HUES48 (cell line): ENCODE measurements around the gene NFKBIA.
"Not testable (repeated sequence)": the region's sequence is repeated elsewhere in the genome, so short reads cannot be mapped to it uniquely, and the experiment has no call there.

Experiments used
- H3K27ac ChIP-seq: one replicate; pipeline ENCODE4 v1.7.0; 2013; ENCODE audit warnings: low read depth, low read length, inconsistent platforms
- H3K27me3 ChIP-seq: 2 replicates; pipeline ENCODE4 v1.6.1; 2013; ENCODE audit warnings: mild to moderate bottlenecking, low read length; ENCODE audit not compliant: control insufficient read depth, insufficient read depth
- H3K36me3 ChIP-seq: 2 replicates; pipeline ENCODE4 v1.6.1; 2013; ENCODE audit warnings: low read length; ENCODE audit not compliant: control insufficient read depth, insufficient read depth
- H3K4me1 ChIP-seq: 2 replicates; pipeline ENCODE4 v1.6.1; 2013; ENCODE audit warnings: mild to moderate bottlenecking, low read length; ENCODE audit not compliant: control insufficient read depth, insufficient read depth
- H3K4me3 ChIP-seq: 2 replicates; pipeline ENCODE4 v1.5.1; 2013; ENCODE audit warnings: mild to moderate bottlenecking, low read depth, low read length
- H3K9ac ChIP-seq: 2 replicates; pipeline ENCODE4 v1.6.1; 2013; ENCODE audit warnings: mild to moderate bottlenecking, low read depth, low read length, moderate library complexity
- H3K9me3 ChIP-seq: 2 replicates; pipeline ENCODE4 v1.6.1; 2013; ENCODE audit warnings: low read length; ENCODE audit not compliant: control insufficient read depth, insufficient read depth

NFKBIA gene

GRCh38 chr14:35365130-35366055, 39.2 kb downstream of the NFKBIA start:
- H3K9me3 ChIP-seq, result no peaks in the 10 kb centered on the region
- no peak overlapping the region for H3K9ac ChIP-seq
- no peaks in the 10 kb centered on the region for H3K27me3 ChIP-seq
- H3K4me3 ChIP-seq, result no peak overlapping the region
- peaks cover 21% of the 10 kb centered on the region for H3K4me1 ChIP-seq
- H3K27ac ChIP-seq, result no peak overlapping the region
- no peaks in the 10 kb centered on the region for H3K36me3 ChIP-seq

GRCh38 chr14:35362911-35363374, 41.6 kb downstream of the NFKBIA start:
- Histone ChIP-seq H3K27me3 (no peaks in the 10 kb centered on the region), H3K4me3 (no peak overlapping the region), H3K9ac (no peak overlapping the region), H3K9me3 (no peaks in the 10 kb centered on the region), H3K27ac (no peak overlapping the region), H3K4me1 (peaks cover 11% of the 10 kb centered on the region), H3K36me3 (no peaks in the 10 kb centered on the region)

- Histone ChIP-seq H3K4me3 (no peak overlapping the region), H3K36me3 (no peaks in the 10 kb centered on the region), H3K27me3 (no peaks in the 10 kb centered on the region), H3K9me3 (no peaks in the 10 kb centered on the region), H3K27ac (no peak overlapping the region), H3K4me1 (peaks cover 6% of the 10 kb centered on the region), H3K9ac (no peak overlapping the region)
These were observed 42.1 kb downstream of the NFKBIA start for GRCh38 chr14:35362450-35362849.

DNA sequence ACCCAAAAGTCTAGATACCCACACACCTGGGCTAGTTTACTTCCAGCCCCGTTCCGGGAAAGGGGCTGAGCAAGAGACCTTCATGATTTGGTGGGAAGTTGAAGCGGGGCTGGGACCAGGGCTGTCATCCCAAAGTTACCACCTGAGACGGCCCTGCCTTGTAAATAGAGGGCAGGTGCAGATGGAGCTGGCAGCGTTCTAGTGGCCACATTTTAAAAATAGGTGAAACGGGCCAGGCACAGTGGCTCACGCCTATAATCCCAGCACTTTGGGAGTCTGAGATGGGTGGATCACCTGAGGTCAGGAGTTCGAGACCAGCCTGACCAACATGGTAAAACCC, 43.4 kb downstream of the NFKBIA start:
- no peak overlapping the region for H3K4me3 ChIP-seq
- no peaks in the 10 kb centered on the region for H3K36me3 ChIP-seq
- no peak overlapping the region for H3K27ac ChIP-seq
- no peaks in the 10 kb centered on the region for H3K27me3 ChIP-seq
- H3K4me1 ChIP-seq, result no peaks in the 10 kb centered on the region
- no peaks in the 10 kb centered on the region for H3K9me3 ChIP-seq
- H3K9ac ChIP-seq, result no peak overlapping the region

- not testable (repeated sequence) for H3K27ac ChIP-seq, H3K36me3 ChIP-seq, H3K27me3 ChIP-seq, H3K4me1 ChIP-seq, H3K9me3 ChIP-seq, H3K9ac ChIP-seq, H3K4me3 ChIP-seq
These were observed 44.9 kb downstream of the NFKBIA start for GRCh38 chr14:35359655-35360054.

DNA sequence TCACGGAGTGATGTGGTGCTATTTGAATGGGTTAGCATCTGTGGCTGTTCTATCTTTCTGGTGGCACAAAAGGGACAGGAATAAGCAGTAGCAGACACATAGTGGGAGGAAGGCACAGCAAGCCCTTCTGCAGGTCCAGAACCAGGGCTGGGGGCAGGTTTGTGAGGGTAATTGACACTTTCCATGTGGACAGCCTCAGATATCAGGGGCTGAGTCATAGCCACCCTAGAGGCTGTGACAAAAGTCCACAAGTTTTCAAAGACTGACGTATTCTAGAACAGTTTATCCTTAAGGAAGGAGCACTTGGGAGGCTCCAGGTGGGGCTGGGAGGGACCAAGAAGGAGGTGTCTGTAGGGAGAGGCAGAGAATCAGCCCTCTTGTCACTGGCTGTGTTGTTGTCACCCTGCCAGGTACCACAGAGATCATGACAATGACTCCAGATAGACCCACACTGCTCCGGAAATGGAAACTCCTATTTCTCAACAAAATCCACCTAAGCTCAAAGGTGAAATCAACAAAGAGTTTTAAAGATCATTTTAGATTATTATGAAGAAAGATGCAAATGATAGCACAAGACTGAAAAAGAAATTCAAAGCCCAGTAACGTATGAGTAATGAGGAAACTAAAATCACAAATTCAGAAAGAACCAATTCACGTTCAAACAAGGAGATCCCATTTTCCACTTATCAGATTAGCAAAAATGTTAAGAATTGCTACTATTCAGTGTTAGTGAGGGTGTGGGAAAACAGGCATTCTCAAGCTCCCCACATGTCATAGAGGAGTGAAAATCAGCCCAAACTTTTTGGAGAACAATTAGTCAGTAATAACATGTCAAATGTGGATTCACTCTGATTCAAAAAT, 48.3 kb downstream of the NFKBIA start:
- H3K27ac ChIP-seq, result peak overlapping the region; percentile 64
- no peak overlapping the region for H3K9ac ChIP-seq
- no peak overlapping the region for H3K4me3 ChIP-seq

DNA sequence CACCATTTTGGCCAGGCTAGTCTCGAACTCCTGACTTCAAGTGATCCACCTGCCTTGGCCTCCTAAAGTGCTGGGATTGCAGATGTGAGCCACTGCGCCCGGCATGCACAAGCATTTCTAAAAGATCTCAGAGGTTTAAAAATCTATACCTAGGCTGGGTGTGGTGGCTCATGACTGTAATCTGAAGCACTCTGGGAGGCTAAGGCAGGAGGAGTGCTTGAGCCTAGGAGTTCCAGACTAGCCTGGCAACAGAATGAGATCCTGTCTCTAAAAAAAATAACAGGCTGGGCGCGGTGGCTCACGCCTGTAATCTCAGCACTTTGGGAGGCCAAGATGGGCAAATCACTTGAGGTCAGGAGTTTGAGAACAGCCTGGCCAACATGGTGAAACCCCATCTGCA, 49.3 kb downstream of the NFKBIA start:
- not testable (repeated sequence) for H3K27me3 ChIP-seq, H3K9me3 ChIP-seq, H3K4me1 ChIP-seq, H3K27ac ChIP-seq, H3K9ac ChIP-seq, H3K4me3 ChIP-seq, H3K36me3 ChIP-seq

More for the DNA sequence above, 48.3 kb downstream of the NFKBIA start:
- H3K9me3 ChIP-seq, result no peaks in the 10 kb centered on the region
- no peaks in the 10 kb centered on the region for H3K36me3 ChIP-seq
- H3K27me3 ChIP-seq, result no peaks in the 10 kb centered on the region
- H3K4me1 ChIP-seq, result no peaks in the 10 kb centered on the region; the same call in 1 of the 2 replicates

GRCh38 chr14:35353409-35354172, 51.0 kb downstream of the NFKBIA start:
- no peaks in the 10 kb centered on the region for H3K9me3 ChIP-seq
- no peak overlapping the region for H3K4me3 ChIP-seq
- H3K36me3 ChIP-seq, result no peaks in the 10 kb centered on the region
- H3K27ac ChIP-seq, result no peak overlapping the region
- no peak overlapping the region for H3K9ac ChIP-seq
- peaks cover 4% of the 10 kb centered on the region; the same call in 1 of the 2 replicates for H3K4me1 ChIP-seq
- no peaks in the 10 kb centered on the region for H3K27me3 ChIP-seq

DNA sequence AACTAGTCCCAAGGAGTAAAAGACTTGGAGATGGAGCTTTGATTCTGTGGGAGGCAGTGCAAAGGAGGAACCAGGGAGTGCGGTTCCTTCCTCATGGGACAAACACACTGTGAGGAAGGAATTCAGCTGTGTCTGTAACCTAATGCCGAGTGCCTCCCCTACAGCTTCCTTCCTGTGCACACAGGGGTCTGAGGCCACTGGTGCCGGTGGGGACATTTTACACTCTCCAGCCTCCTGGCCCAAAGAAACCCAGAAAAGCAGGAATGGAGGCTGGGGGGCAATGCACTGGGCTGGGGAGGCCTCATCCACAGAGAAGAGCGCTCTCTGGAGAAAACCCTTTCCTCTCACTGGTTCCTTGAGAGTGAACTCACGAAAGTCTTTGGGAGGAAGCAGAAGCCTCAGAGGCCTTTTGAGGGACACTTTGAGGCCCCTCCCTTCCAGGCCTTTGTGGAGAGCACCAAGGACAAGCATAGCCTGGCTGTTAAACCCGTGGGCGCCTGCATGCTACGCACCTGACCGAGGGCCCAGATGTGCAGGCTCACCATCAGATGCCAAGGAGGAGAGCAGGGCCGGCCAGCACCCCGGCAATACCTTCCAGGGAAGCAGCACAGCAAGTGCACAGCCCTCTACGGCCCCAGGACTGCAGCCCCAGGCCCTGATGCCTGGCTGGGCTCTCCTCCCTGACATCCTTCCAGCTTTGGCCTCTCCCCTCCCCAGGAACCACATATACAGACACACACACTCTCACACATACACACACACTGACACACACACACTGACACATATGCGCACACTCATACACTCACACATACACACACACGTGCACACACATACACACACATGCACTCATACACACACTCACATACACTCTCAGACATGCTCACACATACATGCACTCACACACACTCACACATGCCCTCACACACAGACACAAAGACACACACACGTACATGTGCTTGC, 52.0 kb downstream of the NFKBIA start:
- Histone ChIP-seq H3K27ac (no peak overlapping the region), H3K9ac (no peak overlapping the region), H3K36me3 (no peaks in the 10 kb centered on the region), H3K4me1 (peaks cover 5% of the 10 kb centered on the region; the same call in 1 of the 2 replicates), H3K9me3 (no peaks in the 10 kb centered on the region), H3K4me3 (no peak overlapping the region), H3K27me3 (no peaks in the 10 kb centered on the region)

DNA sequence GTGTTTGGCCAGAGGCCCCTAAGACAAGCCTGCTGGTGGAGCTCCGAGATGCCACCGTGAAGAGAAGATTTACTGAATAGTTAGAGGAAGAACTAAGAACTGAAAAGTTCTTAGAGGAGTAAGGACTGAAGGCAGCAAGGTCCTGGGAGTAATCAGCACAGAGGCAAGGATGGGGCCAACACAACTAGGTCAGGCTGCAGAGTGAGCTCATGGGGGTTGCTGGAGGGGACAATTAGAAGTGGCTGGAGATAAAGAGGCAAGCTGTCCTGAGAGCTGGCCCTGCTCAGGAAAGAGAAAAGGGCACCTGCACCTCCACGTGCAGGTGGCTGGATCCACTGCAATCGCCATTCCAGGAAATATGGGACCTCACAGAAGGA, 52.7 kb downstream of the NFKBIA start:
- Histone ChIP-seq H3K27ac (no peak overlapping the region), H3K4me3 (no peak overlapping the region), H3K9me3 (no peaks in the 10 kb centered on the region), H3K36me3 (no peaks in the 10 kb centered on the region), H3K27me3 (no peaks in the 10 kb centered on the region), H3K9ac (no peak overlapping the region), H3K4me1 (peaks cover 9% of the 10 kb centered on the region; the same call in 1 of the 2 replicates)
